ENCODE data around the gene CLDN6.

CLDN6 gene

DNA sequence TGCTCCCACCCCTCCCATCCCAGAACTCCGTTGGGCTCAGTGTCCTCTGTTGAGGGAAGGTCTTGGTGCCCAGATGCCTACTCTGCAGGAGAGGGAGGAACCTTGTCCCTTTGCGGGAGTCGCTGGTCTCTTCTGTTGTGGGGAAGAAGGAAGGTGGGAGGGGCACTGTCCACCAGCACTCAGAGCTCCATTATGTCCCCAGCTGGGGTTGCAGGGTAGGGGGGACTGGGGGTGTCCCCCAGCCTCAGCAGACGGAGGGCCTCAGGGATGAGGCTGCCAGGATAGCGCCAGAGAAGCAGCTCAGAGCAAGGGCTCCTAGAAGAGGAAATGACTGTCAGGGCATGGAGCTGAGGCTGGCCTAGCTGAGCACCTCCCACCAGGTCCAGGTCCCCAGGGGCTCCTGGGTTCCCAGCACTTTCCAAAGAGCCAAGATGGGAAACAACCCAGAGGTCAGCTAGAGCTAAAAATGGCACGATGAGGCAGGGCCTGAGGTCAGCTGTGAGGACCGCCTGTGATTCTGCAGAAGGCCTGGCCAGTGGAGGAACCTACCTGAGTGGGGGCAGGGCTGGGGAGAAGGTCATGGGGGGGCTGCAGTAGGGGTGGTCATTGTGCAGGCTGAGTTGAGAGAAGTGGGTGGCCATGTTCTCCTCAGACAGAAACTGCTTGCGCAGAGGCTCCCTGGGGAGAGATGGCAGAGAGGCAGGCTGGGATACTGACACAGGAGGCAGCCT is 4.9 kb upstream of the CLDN6 start:
- Histone ChIP-seq H3K9me3 (no peaks in the 10 kb centered on the region), H3K4me2 (peak overlapping the region; percentile 99), H3K4me3 (peak overlapping the region; percentile 79), H3K36me3 (peaks cover 23% of the 10 kb centered on the region), H3K4me1 (peaks cover 72% of the 10 kb centered on the region), H3K27ac (peak overlapping the region; percentile 99; the same call in 1 of the 2 replicates), H3K27me3 (peaks cover 29% of the 10 kb centered on the region), H4K20me1 (peaks cover 58% of the 10 kb centered on the region), H3K9ac (peak overlapping the region; percentile 96; the same call in 1 of the 2 replicates)
- no peak for TF ChIP-seq Cebpa-rat (IDR thresholded peaks at IDR 0.05)

DNA sequence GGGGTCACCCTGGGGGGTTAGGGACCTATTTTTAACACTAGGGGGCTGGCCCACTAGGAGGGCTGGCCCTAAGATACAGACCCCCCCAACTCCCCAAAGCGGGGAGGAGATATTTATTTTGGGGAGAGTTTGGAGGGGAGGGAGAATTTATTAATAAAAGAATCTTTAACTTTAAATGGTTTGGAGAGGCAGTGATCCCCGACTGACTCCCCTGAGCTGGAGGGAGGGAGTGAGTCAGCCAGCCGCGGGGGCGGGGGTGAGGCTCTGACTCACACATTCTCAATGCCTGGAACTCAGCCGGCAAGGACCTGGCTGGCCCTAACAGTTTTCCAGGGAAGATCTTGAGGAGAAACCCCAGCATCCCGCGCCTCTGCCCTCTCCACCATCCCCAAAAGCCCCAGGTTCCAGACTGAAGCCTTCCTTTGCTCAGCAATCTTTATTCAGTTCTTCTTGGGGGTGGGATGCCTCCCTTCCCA is 4.3 kb upstream of the CLDN6 start:
- Histone ChIP-seq H3K4me2 (peak overlapping the region; percentile 99), H3K4me1 (peaks cover 67% of the 10 kb centered on the region), H3K4me3 (no peak overlapping the region), H3K27ac (no peak overlapping the region), H3K27me3 (peaks cover 30% of the 10 kb centered on the region), H4K20me1 (peaks cover 52% of the 10 kb centered on the region), H3K36me3 (peaks cover 20% of the 10 kb centered on the region), H3K9me3 (no peaks in the 10 kb centered on the region), H3K9ac (no peak overlapping the region)
- no peak for TF ChIP-seq Cebpa-rat (IDR thresholded peaks at IDR 0.05)

DNA sequence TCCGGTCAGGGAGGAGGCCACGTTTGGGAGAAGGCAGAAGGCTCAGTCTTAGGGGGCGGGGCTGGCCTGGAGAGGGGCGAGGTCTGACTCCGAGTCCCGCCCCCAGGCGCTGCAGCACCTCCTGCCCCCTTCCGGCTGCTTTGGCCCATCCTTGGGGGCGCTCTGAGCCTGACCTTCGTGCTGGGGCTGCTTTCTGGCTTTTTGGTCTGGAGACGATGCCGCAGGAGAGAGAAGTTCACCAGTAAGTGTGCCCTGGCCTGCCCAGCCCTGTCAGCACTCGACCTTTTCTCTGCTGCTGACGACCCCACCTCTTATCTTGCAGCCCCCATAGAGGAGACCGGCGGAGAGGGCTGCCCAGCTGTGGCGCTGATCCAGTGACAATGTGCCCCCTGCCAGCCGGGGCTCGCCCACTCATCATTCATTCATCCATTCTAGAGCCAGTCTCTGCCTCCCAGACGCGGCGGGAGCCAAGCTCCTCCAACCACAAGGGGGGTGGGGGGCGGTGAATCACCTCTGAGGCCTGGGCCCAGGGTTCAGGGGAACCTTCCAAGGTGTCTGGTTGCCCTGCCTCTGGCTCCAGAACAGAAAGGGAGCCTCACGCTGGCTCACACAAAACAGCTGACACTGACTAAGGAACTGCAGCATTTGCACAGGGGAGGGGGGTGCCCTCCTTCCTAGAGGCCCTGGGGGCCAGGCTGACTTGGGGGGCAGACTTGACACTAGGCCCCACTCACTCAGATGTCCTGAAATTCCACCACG is 3.6 kb upstream of the CLDN6 start:
- peak overlapping the region; percentile 99 for H3K4me2 ChIP-seq
- peaks cover 46% of the 10 kb centered on the region for H4K20me1 ChIP-seq
- no peak for TF ChIP-seq Cebpa-rat (IDR thresholded peaks at IDR 0.05)
- 0 out of 2 replicates have a peak overlapping the region, but pooled peaks have one; percentile 3 for H3K9ac ChIP-seq
- H3K4me3 ChIP-seq: peak overlapping the region; percentile 71
- peaks cover 33% of the 10 kb centered on the region for H3K27me3 ChIP-seq
- peaks cover 65% of the 10 kb centered on the region for H3K4me1 ChIP-seq
- peaks cover 14% of the 10 kb centered on the region for H3K36me3 ChIP-seq
- no peak overlapping the region for H3K27ac ChIP-seq
- H3K9me3 ChIP-seq: no peaks in the 10 kb centered on the region

DNA sequence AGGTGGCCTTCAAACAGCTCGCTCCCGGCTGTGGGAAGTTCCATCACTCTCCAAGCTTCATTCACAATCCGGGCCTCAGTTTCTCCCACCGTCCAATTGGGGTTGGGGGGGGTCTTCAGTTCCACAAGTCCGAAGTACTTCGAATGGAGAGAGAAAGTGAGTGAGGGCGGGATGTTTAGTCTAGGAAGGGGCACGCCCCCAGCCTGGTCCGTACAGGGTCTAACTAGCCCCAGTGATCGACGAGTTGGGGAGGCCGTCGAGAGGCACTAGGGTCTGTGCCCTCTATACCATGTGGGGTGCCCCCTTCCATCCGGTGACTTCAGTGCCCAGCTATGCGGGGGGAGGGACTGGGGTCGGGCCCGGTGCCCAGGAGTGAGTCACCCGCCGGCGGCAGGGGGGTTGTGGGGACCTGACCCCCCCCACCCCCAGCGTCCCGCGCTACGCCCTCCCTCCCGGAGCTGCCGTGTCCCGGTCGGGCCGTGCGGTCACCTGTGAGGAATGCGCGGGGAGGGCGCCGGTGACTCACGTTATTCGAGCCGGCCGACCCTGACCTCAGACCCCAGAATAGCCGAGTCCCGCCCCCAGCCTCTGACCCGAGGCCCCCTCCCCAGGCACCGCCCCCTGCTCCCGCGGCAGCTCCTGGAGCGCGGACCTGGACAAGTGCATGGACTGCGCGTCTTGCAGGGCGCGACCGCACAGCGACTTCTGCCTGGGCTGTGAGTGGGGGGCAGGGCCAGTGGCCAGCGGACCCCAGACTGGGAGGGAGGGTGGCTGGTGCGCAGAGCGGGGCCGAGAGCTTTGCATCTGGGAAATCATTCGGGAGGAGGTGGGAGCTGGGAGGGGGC is 2.8 kb upstream of the CLDN6 start:
- peak overlapping the region; percentile 71 for H3K4me3 ChIP-seq
- no peak for TF ChIP-seq Cebpa-rat (IDR thresholded peaks at IDR 0.05)

DNA sequence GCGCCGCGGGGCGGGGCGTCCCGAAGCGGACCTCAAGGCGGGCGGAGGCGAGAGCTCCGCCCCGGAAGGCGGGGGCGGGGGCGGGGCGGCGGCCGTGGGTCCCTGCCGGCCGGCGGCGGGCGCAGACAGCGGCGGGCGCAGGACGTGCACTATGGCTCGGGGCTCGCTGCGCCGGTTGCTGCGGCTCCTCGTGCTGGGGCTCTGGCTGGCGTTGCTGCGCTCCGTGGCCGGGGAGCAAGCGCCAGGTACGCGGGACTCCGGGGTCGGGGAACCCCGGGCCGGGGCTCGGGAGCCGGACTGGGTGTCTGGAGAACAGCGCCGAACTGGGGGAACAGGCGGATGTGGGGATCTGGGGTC is 2.2 kb upstream of the CLDN6 start, which contains the start of gene TNFRSF12A:
Gene TNFRSF12A, plus strand, starts transcription at position 122 of the 357 bp plus-strand sequence. Its CDS starts 30 bp downstream, at position 152.
- TF ChIP-seq Cebpa-rat (IDR thresholded peaks at IDR 0.05): no peak
- H3K9ac ChIP-seq: peak within 1 kb of the TSS; percentile 72; the same call in 1 of the 2 replicates
- peak within 1 kb of the TSS; percentile 99 for H3K4me2 ChIP-seq
- H4K20me1 ChIP-seq: peaks cover 32% of the 10 kb centered on the region
- no peaks in the 10 kb centered on the region for H3K9me3 ChIP-seq
- H3K4me3 ChIP-seq: peak within 1 kb of the TSS; percentile 71
- H3K27me3 ChIP-seq: peaks cover 33% of the 10 kb centered on the region
- H3K4me1 ChIP-seq: peaks cover 60% of the 10 kb centered on the region
- no peaks in the 10 kb centered on the region for H3K36me3 ChIP-seq
- no peak within 1 kb of the TSS for H3K27ac ChIP-seq

More for the DNA sequence above, 2.8 kb upstream of the CLDN6 start:
- Histone ChIP-seq H3K36me3 (peaks cover 6% of the 10 kb centered on the region), H4K20me1 (peaks cover 39% of the 10 kb centered on the region), H3K9me3 (no peaks in the 10 kb centered on the region), H3K27me3 (peaks cover 33% of the 10 kb centered on the region), H3K27ac (no peak overlapping the region), H3K4me1 (peaks cover 65% of the 10 kb centered on the region), H3K9ac (peak overlapping the region; percentile 72; the same call in 1 of the 2 replicates), H3K4me2 (peak overlapping the region; percentile 99)

DNA sequence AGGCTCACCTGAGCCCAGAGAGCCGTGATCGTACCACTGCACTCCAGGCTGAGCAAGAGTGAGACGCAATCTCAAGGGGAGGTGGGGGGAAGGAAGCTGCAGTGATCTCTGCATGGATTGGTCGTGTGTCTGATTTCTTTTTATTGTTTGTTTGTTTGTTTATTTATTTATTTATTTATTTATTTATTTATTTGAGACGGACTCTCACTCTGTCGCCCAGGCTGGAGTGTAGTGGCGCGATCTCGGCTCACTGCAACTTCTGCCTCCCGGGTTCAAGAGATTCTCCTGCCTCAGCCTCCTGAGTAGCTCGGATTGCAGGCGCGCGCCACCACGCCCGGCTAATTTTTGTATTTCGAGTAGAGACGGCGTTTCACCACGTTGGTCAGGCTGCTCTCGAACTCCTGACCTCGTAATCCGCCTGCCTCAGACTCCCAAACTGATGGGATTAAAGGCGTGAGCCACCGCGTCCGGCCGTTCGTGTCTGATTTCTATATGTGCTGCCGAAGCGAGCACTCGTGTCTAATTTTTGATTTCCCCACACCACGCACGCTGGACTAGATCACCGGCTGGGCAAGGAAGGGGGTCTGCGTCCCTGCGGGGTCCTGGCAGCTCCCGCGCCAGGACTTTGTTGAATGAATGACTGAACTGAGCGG is 1.7 kb upstream of the CLDN6 start:
- H3K9me3 ChIP-seq: no peaks in the 10 kb centered on the region
- TF ChIP-seq Cebpa-rat (IDR thresholded peaks at IDR 0.05): no peak
- peaks cover 55% of the 10 kb centered on the region for H3K4me1 ChIP-seq
- H3K27me3 ChIP-seq: peaks cover 35% of the 10 kb centered on the region
- peaks cover 27% of the 10 kb centered on the region for H4K20me1 ChIP-seq
- H3K4me3 ChIP-seq: peak overlapping the region; percentile 71
- no peaks in the 10 kb centered on the region for H3K36me3 ChIP-seq
- peak overlapping the region; percentile 99 for H3K4me2 ChIP-seq
- H3K9ac ChIP-seq: no peak overlapping the region
- H3K27ac ChIP-seq: no peak overlapping the region

DNA sequence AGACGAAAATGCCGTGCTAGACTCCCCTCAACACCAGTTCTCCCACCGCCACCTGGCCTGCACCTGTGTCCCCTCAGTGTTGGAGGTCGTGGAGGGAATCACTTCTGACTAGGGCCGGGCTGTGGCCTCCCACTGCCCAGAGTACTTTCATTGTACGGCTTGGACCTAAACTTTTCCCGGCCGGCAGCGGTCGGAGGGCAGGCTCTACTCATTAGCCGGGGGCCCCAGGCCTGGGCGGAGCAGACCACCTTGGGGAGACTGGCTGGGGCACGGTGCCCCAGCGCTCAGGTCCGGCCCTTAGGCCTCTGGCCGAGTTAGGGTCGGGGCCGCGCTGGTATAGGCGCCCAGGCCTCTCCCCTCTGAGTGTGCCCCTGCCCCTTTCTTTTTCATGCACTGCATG is 639 bp downstream of the CLDN6 start:
- no peaks in the 10 kb centered on the region for H3K36me3 ChIP-seq
- no peaks in the 10 kb centered on the region for H3K9me3 ChIP-seq
- peaks cover 47% of the 10 kb centered on the region for H3K4me1 ChIP-seq
- H4K20me1 ChIP-seq: peaks cover 25% of the 10 kb centered on the region
- no peak overlapping the region for H3K27ac ChIP-seq
- H3K4me3 ChIP-seq: no peak overlapping the region
- no peak overlapping the region for H3K4me2 ChIP-seq
- TF ChIP-seq Cebpa-rat (IDR thresholded peaks at IDR 0.05): no peak
- H3K27me3 ChIP-seq: peaks cover 58% of the 10 kb centered on the region
- no peak overlapping the region for H3K9ac ChIP-seq

DNA sequence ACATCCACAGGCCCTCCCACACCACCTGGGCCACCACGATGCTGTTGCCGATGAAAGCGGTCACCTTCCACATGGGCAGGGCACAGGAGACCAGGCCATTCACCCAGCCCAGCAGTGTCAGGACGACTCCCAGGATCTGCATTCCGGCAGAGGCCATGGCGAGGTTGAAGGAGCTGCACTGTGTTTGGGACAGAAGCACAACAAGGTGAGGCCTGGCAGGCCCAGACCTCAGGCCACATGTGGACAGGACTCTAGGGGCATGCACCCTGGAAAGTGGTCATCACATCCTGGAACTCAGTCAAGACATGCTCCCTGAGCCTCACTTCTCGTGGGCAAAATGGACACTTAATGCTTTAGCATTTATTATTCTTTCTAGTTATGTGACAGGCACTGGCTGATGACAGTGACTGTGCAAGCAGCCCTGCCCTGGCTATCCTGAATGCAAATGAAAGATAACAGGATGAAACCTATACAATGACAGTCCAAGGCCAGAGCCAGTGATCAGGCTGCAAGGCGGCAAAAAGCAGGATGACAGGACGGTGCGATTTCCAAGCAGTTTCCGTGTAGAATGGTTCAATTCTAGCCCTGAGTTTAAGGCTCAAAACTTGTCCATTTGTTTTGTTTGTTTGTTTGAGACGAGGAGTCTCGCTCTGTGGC is 2.0 kb downstream of the CLDN6 start:
- no peak overlapping the region for H3K4me2 ChIP-seq
- no peak overlapping the region for H3K4me3 ChIP-seq
- no peak overlapping the region for H3K9ac ChIP-seq
- no peaks in the 10 kb centered on the region for H3K36me3 ChIP-seq
- TF ChIP-seq Cebpa-rat (IDR thresholded peaks at IDR 0.05): no peak
- H3K9me3 ChIP-seq: no peaks in the 10 kb centered on the region
- peaks cover 40% of the 10 kb centered on the region for H3K4me1 ChIP-seq
- H3K27ac ChIP-seq: no peak overlapping the region
- peaks cover 13% of the 10 kb centered on the region for H4K20me1 ChIP-seq
- H3K27me3 ChIP-seq: peaks cover 63% of the 10 kb centered on the region

Data from BLaER1 (cell line).